ENCODE measurements around the gene TASL.

DNA sequence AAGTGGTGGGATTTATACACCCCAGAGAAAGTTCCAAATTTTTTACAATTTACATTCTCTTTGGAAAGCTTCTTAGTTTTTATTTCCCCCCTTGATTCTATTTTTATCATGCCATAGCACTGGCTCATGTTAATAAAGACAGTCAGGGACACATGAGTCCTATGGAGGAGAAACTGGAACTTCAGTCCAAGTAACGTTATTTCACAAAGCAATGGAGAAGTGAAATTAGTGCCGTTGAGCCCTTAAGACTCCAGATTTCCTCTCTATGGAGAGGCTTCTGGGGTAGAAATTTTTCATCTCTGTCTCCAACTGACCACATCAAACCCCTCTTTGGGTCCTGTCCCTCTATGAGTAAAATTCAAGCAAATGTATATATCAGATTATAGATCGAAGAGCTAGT, 12.8 kb upstream of the TASL start:
- TF ChIP-seq POLR2AphosphoS5 (IDR thresholded peaks at IDR 0.05) (no peak), EP300 (IDR thresholded peaks at IDR 0.05; ENCODE audit: low read depth) (no peak)
- TF ChIP-seq, protein P1, sequence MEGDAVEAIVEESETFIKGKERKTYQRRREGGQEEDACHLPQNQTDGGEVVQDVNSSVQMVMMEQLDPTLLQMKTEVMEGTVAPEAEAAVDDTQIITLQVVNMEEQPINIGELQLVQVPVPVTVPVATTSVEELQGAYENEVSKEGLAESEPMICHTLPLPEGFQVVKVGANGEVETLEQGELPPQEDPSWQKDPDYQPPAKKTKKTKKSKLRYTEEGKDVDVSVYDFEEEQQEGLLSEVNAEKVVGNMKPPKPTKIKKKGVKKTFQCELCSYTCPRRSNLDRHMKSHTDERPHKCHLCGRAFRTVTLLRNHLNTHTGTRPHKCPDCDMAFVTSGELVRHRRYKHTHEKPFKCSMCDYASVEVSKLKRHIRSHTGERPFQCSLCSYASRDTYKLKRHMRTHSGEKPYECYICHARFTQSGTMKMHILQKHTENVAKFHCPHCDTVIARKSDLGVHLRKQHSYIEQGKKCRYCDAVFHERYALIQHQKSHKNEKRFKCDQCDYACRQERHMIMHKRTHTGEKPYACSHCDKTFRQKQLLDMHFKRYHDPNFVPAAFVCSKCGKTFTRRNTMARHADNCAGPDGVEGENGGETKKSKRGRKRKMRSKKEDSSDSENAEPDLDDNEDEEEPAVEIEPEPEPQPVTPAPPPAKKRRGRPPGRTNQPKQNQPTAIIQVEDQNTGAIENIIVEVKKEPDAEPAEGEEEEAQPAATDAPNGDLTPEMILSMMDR (IDR thresholded peaks at IDR 0.05), result no peak

Measured in transverse colon (tissue), 4 donors.